Stimulated activated CD4-positive, alpha-beta T cell treated with anti-CD3 and anti-CD28 coated beads, Interleukin-15, amount 100 ng/mL, for 1 hour (primary cell): ENCODE measurements around the gene LIMA1.
"Not testable (repeated sequence)": the region's sequence is repeated elsewhere in the genome, so short reads cannot be mapped to it uniquely, and the experiment has no call there.

Experiments
- DNase-seq, 2 donors: peaks; one replicate each; pipeline ENCODE4 v3.0.0-alpha.2; 2020; ENCODE audit warnings: low read depth in 1 of 2, low spot score in 1 of 2

LIMA1 gene

DNA sequence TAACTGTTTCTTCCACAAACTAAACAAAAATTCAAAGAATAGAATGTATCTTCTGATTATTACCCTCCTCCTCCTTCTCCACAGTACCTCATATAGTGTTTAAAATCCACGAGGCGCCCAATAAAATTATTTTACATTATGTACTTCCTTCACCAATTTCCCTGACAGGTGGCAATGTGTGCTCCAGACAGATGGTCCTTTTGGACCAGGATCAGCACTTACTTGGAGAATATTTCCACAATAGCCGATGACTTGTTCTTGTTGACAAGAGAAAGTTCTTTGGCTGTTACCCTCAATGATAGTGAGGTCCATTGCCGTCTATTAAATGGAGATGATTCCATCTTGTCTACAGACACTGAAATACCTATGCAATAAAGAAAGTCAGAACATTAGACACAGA lies 34.9 kb downstream of the LIMA1 start:
- no peak for DNase-seq

DNA sequence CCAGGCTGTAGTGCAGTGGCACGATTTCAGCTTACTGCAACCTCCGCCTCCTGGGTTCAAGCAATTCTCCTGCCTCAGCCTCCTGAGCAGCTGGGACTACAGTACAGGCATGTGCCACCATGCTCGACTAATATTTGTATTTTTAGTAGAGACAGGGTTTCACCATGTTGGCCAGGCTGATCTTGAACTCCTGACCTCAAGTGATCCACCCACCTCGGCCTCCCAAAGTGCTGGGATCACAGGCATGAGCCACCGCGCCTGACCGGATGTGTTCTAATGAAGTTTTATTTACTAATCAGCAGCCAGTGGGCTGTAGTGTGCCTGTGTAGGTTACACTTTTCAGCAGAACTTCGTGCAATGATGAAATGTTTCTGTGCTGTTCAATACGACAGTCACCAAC lies 35.7 kb downstream of the LIMA1 start:
- DNase-seq: not testable (repeated sequence)

DNA sequence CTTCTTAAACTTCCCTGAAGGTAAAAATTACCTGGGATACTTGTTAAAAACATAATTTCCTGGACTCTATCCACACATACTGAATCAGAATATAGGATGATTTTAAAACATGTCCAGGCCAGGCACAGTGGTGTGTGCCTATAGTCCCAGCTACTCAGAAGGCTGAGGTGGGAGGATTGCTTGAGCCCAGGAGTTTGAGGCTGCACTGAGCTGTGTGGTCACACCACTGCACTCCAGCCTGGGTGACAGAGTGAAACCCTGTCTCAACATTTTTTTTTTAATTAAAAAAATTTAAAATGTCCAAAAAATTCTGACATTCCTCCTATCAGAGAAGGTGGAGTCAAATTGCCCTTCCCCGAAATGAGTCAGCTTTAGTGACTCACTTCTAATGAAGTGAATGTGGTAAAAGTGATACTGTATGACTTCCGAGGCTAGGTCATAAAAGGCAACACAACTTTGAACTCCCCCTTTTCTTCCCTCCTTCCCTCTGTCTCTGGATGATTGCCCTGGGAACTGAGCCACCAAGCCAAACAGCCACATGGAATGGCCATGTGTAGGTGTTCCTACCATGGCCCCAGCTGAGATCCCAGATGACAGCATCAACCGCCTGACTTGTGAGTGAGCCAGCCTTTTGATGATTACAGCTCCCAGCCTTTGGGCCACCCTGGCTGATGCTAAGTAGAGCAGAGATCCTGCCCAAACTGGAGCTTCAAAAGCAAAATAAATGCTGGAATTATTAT lies 36.3 kb downstream of the LIMA1 start:
- DNase-seq: no peak

DNA sequence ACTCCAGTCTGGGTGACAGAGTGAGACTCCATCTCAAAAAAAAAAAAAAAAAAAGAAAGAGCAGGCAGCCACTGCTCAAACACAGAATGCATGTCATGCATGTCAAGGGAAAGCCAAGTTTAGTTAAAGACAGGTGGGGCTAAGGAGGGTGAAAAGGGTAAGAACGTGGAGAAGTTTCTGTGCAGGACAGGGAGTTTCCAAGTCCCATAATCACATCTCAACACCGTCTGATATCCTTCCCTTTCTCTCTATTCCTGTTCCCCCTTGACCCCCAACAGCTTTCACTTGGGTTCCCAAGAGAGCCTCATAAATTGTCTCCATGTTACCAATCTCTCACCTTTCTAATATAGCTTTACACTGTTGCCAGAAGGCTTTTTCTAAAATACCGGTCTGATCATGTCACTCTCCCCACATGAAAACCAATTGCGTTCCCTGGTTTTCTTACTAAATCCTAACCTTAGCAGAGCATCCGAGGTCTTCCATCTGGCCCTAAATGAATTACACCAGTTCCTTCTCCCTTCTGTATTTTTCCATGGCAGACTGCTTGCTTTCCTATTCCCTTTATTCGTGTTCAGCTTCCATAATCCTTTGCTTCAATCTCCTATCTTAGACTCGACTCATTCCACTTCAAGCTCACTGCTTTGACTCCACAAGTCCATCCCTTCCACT lies 37.0 kb downstream of the LIMA1 start:
- DNase-seq: no peak

DNA sequence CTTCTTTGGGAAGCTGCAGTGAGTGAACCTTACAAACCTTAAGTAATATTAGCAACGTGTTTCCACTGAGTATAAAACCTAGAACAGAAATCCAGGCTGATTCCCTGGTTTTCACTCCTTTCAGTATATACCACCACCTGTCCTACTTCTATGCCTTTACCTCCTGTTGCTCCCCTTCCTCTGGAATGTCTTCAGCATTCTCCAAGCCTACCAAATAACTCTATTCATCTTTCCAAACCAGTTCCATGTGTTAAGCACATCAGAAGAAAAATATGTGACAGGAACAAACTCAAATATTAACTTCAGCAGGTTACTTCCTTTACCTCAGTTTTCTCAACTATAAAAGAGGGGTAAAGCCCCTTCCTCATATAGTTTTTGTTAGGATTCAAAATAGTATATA lies 39.8 kb downstream of the LIMA1 start:
- no peak for DNase-seq

DNA sequence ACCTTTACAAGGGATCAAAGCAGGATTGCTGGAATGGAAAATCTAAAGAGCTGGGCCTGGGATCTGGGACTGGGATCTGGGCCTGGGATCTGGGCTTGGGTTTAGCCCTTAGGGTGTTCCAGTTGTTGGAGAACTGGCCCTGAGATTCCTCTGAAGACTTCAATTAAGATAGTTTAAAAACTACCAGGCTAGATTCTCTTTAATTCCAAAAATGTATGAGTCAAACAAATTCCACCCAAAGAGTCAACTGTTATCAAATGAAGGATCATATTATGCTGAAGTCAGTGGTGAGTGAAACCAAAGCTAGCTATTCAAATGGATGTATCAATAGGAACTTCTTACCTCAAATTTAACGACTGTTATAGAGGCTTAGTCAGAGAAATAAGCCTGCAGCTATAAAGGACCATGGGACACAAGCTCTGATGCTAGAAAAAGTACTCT lies 40.5 kb downstream of the LIMA1 start:
- DNase-seq: no peak

DNA sequence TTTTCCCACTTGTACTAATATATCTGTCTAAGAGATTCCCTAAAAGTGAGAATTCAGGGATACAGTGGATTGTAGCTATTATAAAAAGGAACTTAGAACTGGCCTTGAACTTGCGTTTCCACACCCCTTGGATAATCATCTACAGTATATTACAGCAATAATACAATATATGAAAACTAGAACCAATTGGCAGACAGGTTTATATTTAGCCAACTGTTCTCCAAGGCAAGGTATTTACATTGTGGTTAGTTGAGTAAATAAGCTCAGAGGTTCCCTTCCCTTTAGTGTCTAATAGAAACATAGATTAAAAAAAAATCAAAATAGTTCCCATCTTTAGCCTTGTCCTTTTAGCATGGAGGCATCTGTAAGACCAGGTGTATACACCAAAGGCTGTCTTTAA lies 42.1 kb downstream of the LIMA1 start:
- DNase-seq: no peak

DNA sequence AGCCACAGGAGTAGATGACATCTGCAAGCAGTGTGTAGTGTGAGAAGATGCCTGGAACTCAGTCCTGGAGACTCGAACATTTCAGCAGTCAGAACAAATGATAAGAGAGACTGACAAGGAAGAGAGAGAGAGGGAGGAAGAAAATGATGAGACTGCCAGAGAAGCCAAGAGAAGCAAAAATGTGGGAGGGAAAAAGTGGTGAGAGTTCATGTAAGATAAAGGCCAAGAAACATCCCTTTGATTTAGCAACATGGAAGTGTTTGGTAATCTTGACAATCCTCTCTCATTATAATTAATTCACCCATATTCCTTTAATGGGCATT lies 42.6 kb downstream of the LIMA1 start:
- DNase-seq: no peak

DNA sequence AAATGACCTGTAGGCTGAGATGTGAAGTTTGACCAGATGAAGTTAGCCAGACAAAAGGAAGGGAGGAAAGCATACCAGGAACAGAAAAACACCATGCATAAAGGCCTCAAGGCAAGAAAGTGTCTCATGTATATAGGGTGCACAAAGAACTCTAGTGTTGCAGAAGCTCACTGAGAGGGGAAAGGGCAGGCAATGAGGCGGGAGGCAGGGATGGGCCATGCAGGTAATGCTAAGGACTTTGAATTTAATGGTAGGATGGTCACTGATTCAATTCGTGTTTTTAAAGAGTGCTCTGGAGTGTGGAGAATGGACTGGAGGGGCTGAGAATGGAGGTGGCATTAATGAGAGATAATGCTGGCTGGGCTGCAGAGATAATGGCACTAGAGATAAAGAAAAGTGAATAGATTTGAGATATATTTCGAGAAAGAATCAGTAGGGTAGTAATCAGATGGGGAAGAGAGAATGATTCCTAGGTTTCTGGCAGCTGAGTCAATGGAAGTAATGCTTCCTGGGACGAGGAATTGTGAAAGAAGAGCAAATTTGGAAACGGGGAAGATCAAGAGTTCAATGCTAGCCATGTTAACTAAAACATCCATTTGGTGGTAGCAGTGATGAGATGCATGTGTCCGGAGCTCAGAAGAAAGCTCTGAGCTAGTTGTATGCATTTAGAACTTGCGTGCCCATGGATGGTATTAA lies 43.1 kb downstream of the LIMA1 start:
- DNase-seq: no peak

DNA sequence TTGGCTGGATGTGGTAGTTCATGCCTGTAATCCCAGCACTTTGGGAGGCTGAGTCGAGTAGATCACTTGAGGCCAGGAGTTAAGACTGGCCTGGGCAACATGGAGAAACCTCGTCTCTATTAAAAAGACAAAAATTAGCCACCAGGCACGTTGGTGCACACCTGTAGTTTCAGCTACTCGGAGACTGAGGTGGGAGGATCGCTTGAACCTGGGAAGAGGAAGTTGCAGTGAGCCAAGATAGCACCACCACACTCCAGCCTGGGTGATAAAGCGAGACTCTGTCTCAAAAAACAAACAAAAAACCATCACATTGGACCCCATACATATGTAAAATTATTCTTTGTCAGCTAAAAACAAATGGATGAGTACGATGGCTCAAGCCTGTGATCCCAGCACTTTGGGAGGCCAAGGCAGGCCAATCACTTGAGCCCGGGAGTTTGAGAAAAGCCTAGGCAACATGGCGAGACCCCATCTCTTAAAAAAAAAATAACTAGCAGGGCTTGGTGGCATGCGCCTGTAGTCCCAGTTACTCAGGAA lies 43.9 kb downstream of the LIMA1 start:
- DNase-seq: no peak

DNA sequence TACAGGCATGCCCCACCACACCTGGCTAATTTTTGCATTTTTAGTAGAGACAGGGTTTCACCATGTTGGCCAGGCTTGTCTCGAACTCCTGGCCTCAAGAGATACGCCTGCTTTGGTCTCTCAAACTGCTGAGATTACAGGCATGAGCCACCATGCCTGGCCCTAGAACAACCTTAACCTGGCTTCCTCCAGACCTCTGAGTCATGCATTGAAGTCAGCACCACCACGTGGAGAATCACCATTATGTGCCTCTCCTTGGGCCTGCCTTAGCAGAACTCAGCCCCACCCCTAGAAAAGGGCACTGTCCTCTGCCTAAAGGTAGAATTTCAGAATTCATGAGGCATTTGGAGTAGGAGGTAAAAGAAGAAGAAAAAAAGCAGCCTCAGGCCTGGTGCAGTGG lies 49.0 kb downstream of the LIMA1 start:
- no peak for DNase-seq

DNA sequence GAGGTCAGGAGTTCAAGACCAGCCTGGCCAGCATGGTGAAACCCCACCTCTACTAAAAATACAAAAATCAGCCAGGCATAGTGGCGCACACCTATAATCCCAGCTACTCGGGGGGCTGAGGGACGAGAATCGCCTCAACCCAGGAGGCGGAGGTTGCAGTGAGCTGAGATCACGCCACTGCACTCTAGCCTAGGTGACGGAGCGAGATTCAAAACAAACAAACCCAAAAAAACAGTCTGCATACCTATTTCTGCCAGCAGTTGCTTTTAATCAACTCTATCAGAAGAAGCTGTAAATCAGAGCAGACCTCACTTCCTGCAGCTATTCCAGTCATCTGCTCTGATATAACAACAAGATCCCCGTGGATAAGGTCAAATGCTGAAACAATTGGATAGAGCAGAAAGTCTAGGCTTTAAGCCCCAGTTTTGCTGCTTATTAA lies 50.5 kb downstream of the LIMA1 start:
- DNase-seq: no peak

DNA sequence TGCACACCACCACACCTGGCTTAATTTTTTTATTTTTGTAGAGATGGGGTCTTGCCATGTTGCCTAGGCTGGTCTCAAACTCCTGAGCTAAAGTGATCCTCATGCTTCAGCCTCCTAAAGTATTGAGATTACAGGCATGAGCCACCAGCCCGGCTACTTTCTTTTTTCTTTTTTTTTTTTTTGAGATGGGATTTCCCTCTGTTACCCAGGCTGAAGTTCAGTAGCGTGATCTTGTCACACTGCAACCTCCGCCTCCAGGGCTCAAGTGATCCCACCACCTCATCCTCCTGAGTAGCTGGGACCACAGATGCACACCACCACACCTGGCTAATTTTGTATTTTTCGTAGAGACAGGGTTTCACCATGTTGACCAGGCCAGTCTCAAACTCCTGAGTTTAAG lies 51.1 kb downstream of the LIMA1 start:
- DNase-seq: no peak

DNA sequence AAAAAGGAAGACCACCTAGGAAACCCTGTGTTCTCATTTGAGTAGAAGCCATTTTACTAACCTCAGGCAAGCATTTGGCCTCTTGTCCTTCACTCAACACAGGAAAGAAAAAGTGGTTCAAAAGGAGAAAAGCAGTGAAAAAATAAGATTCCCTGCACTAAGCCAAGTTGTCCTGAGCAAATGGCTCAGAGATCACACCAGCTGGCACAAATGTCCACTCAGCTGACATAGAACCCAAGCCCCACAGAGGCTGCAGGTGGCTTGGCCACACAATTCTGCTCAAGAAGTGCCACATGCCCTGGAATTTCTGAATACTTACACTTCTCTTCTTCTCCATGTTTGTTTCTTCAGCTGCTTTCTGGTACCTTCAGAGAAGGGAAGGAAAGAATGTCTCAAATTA lies 52.0 kb downstream of the LIMA1 start:
- DNase-seq: no peak

DNA sequence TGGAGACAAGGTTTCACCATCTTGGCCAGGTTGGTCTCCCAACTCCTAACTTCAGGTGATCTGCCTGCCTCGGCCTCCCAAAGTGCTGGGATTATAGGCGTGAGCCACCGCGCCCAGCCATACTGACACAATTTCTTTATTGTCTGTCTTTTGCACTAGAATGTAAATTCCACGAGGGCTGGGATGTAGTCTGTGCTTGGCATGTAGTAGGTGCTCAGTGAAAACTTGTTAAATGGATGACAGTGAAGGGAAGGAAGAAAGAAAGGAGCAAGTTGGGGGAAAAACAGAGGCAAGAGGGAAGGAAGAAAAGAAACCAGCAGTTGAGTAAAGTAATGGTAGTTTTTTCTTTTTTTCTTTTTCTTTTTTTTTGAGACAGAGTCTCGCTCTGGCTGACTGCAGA lies 53.1 kb downstream of the LIMA1 start:
- DNase-seq: no peak

DNA sequence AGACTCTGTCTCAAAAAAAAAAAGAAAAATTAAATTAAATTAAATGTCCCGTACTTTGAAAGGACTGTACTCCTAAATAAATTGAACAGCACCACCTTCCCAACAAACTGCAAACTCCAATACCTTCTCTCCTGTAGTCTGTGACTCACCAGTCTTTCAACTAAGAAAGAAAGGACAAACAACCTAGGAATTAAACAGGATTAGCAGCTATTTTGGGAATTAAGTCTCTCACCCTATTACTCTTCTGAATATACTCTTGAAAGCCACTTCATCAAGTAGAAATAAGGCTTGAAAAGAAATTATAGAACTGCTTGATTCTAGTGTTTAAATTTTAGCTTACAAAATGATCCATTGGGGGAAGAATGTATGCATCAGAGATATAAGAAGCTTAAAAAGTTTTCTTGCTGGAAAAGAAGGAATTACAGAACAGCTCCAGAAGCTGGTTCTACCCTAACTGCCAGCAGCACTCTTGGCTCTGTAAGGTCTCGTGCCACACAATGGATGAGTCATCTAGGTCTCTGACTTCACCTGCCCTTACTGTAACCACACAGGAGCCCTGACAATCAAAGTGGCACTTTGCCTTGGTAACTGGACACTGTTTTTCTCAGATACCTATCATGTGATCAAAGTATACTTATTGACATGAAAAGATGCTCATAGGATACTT lies 59.2 kb downstream of the LIMA1 start:
- DNase-seq: no peak

DNA sequence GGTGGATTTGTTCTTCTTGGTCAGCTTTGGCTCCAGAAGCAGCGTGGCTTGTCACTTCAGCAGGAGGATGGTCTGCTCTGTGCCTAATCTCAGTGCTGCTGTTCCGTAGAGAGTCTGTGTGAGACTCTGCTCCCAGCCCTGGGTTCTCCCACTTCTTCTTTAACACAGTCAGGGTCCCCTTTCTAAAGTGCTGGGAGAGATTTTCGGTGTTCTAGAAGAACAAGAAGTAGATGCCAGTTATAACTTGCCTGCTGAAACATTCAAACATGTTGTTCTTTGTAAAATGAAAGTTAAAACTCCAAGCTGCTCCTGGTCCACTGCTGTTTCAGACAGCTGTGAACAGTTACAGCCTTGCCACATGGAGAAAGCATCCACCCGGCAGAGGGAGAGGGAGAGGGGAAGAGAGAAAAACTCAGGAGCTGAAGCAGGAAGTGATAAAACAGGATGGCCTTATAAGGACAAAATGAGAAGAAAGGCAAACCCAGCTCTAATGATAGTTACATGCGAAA lies 61.0 kb downstream of the LIMA1 start:
- DNase-seq: no peak

DNA sequence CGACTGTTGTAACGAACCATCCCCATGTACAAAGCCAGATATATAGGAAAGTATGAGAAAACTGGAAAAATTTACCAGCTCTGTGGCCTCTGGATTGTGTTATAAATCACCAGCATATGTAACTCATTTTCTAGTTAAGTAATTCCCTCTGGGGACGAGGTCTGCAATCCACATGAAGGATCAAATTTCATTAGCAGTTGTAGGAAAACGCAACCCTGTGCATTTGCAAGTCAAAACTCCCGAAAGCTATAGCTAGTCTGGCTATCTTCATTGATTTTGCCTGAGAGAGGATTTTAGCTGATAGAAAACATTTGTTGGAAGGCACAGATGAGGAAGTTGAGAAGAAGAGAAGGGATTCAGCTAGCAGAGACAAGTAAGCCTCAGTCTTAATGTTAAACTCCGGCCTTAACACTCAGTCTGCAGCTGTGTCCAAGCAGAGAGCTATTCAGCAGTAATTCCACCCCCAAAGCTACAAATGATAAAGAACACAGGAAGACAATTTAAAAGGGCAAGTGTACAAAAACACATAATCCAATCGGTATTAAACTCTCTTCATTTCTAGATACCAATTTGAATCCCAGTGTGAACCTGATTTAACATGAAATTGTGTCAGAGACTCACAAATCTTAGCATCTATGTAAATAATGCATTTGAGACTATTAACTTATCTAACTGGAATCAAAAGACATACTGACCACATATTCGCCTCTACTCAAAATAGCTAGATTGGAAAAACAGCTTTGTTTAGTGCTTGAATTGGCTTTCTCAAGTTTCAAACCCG lies 61.9 kb downstream of the LIMA1 start:
- DNase-seq: no peak

DNA sequence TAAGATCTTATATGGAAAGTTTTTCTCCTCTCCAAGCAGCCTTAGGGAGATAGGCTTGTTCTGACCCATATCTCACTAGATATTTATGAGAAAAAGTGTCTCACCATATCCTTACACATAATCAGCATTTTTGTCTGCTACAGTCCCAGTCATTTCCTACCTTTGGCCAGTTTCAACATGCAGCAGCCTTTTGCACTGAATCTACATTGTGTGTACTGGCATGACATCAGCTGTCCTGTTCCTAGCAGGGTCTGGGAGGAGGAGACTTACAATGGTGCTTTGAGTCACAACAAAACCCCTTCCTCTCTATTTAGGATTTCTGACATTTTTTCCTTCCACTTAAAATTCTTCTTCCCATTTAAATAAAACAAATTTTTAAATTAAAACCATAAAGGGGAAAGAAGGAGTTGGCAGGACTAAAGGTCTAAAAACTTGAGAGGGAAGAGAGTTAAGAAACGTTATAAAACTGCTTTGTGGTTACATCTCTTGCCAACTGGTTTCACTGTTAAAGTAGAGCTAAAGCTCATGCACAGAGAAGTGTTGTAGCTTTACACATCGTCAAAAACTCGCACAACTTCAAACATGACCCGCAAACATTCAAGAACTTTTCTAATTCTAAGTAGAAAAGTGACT lies 62.8 kb downstream of the LIMA1 start:
- DNase-seq: no peak

DNA sequence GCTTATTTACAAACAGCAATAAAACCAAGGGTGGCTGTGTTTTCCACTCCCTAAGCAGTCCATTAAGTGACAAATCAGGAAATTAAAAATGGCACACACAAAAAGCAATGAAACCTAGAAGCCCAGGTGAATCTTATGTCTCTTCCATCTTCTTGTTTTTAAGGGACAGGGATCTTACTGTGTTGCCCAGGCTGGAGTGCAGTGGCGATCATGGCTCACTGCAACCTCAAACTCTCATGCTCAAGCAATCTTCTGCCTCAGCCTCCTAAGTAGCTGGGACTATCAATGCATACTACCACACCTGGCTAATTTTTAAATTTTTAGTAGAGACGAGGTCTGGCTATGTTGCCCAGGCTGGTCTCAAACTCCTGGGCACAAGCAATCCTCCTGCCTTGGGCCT lies 63.8 kb downstream of the LIMA1 start:
- DNase-seq: no peak
